Endothelial cell of umbilical vein (primary cell): Measurements from ENCODE around the gene GDI1. TPM values are rescaled to one million over a fixed set of nuclear protein-coding genes. Genes with fewer than 3 reads are reported as not detected.

Source experiments
- BruUV-seq: library from RNA; stranded (reverse); fragments of 400-500 nt; replicated peaks from 2 replicates; lab custom pipeline; 2021; lab: Mats Ljungman, UMichigan
- CTCF ChIA-PET: fragments of 300-600, 350-600 bp; sonication (Branson Sonifier 250); formaldehyde crosslinking; loops from one replicate; lab custom pipeline; 2021; ENCODE audit warnings: antibody characterized with exemption, inconsistent platforms; lab: Charles Lee
- POLR2A ChIA-PET: fragments of 300-600, 350-600 bp; sonication (Branson Sonifier 250); formaldehyde crosslinking; loops from one replicate; lab custom pipeline; 2021; ENCODE audit warnings: antibody characterized with exemption, inconsistent platforms; lab: Charles Lee
- DNase-seq: peaks from one replicate; pipeline ENCODE4 v3.0.0-alpha.2; 2011; ENCODE audit warnings: low read depth, low spot score
- FAIRE-seq: peaks from 2 replicates; lab custom pipeline; 2011; peaks lifted over from hg19 to GRCh38; lab: Jason Lieb, UNC
- H2AFZ ChIP-seq: 2 replicates; pipeline ENCODE4 v1.6.0; 2012; ENCODE audit warnings: low read depth, low read length, control low read depth, inconsistent platforms
- H3K27ac ChIP-seq: 2 replicates; pipeline ENCODE4 v1.5.1; 2011; ENCODE audit warnings: low read depth, mild to moderate bottlenecking, control low read depth, low read length, moderate library complexity; ENCODE audit not compliant: insufficient read depth
- H3K27me3 ChIP-seq, 2 experiments: 2 replicates each; pipeline versions ENCODE4 v1.6.0 to v1.6.1; 2011; ENCODE audit warnings: low read length in 2 of 2, mixed read lengths in 1 of 2; ENCODE audit not compliant: control insufficient read depth in 2 of 2, insufficient read depth in 2 of 2
- H3K36me3 ChIP-seq, 2 experiments: 2 replicates in 1 of 2; 3 replicates in 1 of 2; pipeline ENCODE4 v1.5.1; 2011; ENCODE audit warnings: low read length in 2 of 2, mild to moderate bottlenecking in 1 of 2, moderate library complexity in 1 of 2; ENCODE audit not compliant: control insufficient read depth in 2 of 2, insufficient read depth in 2 of 2; ENCODE audit errors: extremely low read depth in 1 of 2
- H3K4me1 ChIP-seq: 3 replicates; pipeline ENCODE4 v1.5.1; 2011; ENCODE audit warnings: mild to moderate bottlenecking, low read length; ENCODE audit not compliant: control insufficient read depth, insufficient read depth; ENCODE audit errors: extremely low read depth
- H3K4me2 ChIP-seq: 2 replicates; pipeline ENCODE4 v1.6.1; 2011; ENCODE audit warnings: low read length, control low read depth, mixed read lengths; ENCODE audit not compliant: insufficient read depth
- H3K4me3 ChIP-seq, 3 experiments: fragments of 200-600 bp in 1 of 3; sonication (generic), shearing (Covaris generic) in 1 of 3; replicated peaks in 1 of 3; 2 replicates each; pipeline ENCODE4 v1.5.1; 2011 to 2016; ENCODE audit warnings: control low read depth in 3 of 3, low read length in 3 of 3, mild to moderate bottlenecking in 2 of 3, inconsistent platforms in 1 of 3, low read depth in 1 of 3, moderate library complexity in 1 of 3; ENCODE audit not compliant: insufficient read depth in 1 of 3
- H3K79me2 ChIP-seq: 2 replicates; pipeline ENCODE4 v1.6.0; 2012; ENCODE audit warnings: low read length, inconsistent platforms; ENCODE audit not compliant: control insufficient read depth, insufficient read depth
- H3K9ac ChIP-seq: replicated peaks from 2 replicates; pipeline ENCODE3; 2011; ENCODE audit warnings: low read length, control low read depth; ENCODE audit not compliant: insufficient read depth; ENCODE audit errors: extremely low read depth
- H3K9me1 ChIP-seq: replicated peaks from 3 replicates; pipeline ENCODE4 v1.6.0; 2011; ENCODE audit warnings: mild to moderate bottlenecking, low read length; ENCODE audit not compliant: control insufficient read depth, insufficient read depth; ENCODE audit errors: extremely low read depth
- H3K9me3 ChIP-seq: replicated peaks from 2 replicates; pipeline ENCODE4 v1.5.1; 2012; ENCODE audit warnings: low read length, inconsistent platforms; ENCODE audit not compliant: control insufficient read depth, insufficient read depth
- H4K20me1 ChIP-seq: replicated peaks from 2 replicates; pipeline ENCODE3; 2011; ENCODE audit warnings: mild to moderate bottlenecking, low read length; ENCODE audit not compliant: control insufficient read depth, insufficient read depth; ENCODE audit errors: extremely low read depth
- EZH2 ChIP-seq: IDR thresholded peaks from 2 replicates; pipeline ENCODE4 v1.6.1; 2012; ENCODE audit warnings: borderline replicate concordance, low read depth, mild to moderate bottlenecking, moderate library complexity, low read length, inconsistent platforms; ENCODE audit not compliant: severe bottlenecking
- FOS ChIP-seq: IDR thresholded peaks from 2 replicates; pipeline ENCODE4 v1.6.1; 2011; ENCODE audit warnings: mild to moderate bottlenecking, low read length, moderate library complexity, borderline replicate concordance; ENCODE audit not compliant: insufficient read depth
- GATA2 ChIP-seq: IDR thresholded peaks from 2 replicates; pipeline ENCODE4 v1.7.0; 2011; ENCODE audit warnings: low read depth, mild to moderate bottlenecking, moderate library complexity, mixed read lengths, low read length; ENCODE audit not compliant: insufficient read length, insufficient read depth
- JUN ChIP-seq: IDR thresholded peaks from 2 replicates; pipeline ENCODE4 v1.6.1; 2011; ENCODE audit warnings: borderline replicate concordance, low read depth; ENCODE audit not compliant: insufficient read length, insufficient read depth
- MYC ChIP-seq: IDR thresholded peaks from one replicate; pipeline ENCODE4 v1.6.1; 2011; ENCODE audit warnings: mild to moderate bottlenecking, low read depth, low read length
- POLR2A ChIP-seq: IDR thresholded peaks from 2 replicates; pipeline ENCODE4 v1.6.1; 2012; ENCODE audit warnings: low read depth, mild to moderate bottlenecking, control low read depth, low read length
- POLR2AphosphoS5 ChIP-seq: IDR thresholded peaks from 2 replicates; pipeline ENCODE4 v1.6.1; 2012; ENCODE audit warnings: low read depth, mild to moderate bottlenecking, control low read depth, low read length, moderate library complexity; ENCODE audit not compliant: insufficient read depth
- dilution Hi-C: fragments of 300-500 bp; cut with MboI; formaldehyde crosslinking; loops from one replicate; pipeline ENCODE4 v1.15.0; 2019; ENCODE audit warnings: low sequenced_read_pairs; ENCODE audit not compliant: extremely low pct_ligation_motif_present
- intact Hi-C: fragments of 100-400 bp; cut with micrococcal nuclease; formaldehyde crosslinking; loops from one replicate; pipeline ENCODE4 v1.10.0; 2022
- polyA plus RNA-seq, 4 experiments: library from polyadenylated mRNA; depleted of rRNA in 3 of 4; stranded (reverse) in 3 of 4; unstranded in 1 of 4; fragments of >200 nt; gene quantifications; 2 replicates each; pipeline versions ENCODE4 v1.2.1 to v1.2.3, GENCODE V29; 2011 to 2012; ENCODE audit warnings: missing spikeins in 1 of 4
- total RNA-seq: library from RNA; stranded (reverse); gene quantifications from 2 replicates; pipeline ENCODE4 v1.2.3, GENCODE V29; 2021
- TF ChIP-seq, protein P1 (sequence below), 2 donors: IDR thresholded peaks; 1 replicate in 1 of 2; 2 replicates in 1 of 2; pipeline ENCODE4 v1.5.1; 2011; ENCODE audit warnings: low read length in 2 of 2, mild to moderate bottlenecking in 2 of 2, moderate library complexity in 2 of 2, control low read depth in 1 of 2, inconsistent platforms in 1 of 2, low read depth in 1 of 2; ENCODE audit not compliant: insufficient read depth in 1 of 2; ENCODE audit errors: extremely low read depth in 1 of 2
- TF ChIP-seq, protein P2 (sequence below): IDR thresholded peaks from 2 replicates; pipeline ENCODE4 v1.6.1; 2011; ENCODE audit not compliant: insufficient read depth, insufficient read length

GDI1 gene
- total and polyA plus RNA-seq, 2 donors (not counting 3 experiments of a cell fraction or from before 2014, with no cell fraction given), result 128 to 247 TPM

- POLR2A ChIA-PET, result no interaction called here
- intact Hi-C loops, result no loop called here
- no peak overlapping the region for H3K27ac ChIP-seq
Observed at GRCh38 chrX:154463611-154464220, 26.8 kb downstream of the GDI1 start.

More at GRCh38 chrX:154463611-154464220, 26.8 kb downstream of the GDI1 start:
- DNase-seq, result no peak
- dilution Hi-C loops, result no loop called here
- Histone ChIP-seq H3K27me3 (no peaks in the 10 kb centered on the region), H3K4me3 (no peak overlapping the region), H3K4me2 (no peak overlapping the region), H3K4me1 (peaks cover 7% of the 10 kb centered on the region), H3K36me3 (peaks cover 0 to 37% of the 10 kb centered on the region in 2 experiments), H2AFZ (no peak overlapping the region), H4K20me1 (no peaks in the 10 kb centered on the region), H3K9me3 (no peaks in the 10 kb centered on the region), H3K9ac (no peak overlapping the region), H3K79me2 (peaks cover 20% of the 10 kb centered on the region), H3K9me1 (no peaks in the 10 kb centered on the region)
- no peak for FAIRE-seq
- CTCF ChIA-PET, result interaction anchor here (0.7 kb wide), 1 partner anchor 10 kb away, joined by 3 read pairs; no protein-coding TSS in a partner anchor
- no peak for TF ChIP-seq GATA2
- no peak for TF ChIP-seq EZH2
- TF ChIP-seq POLR2A, result no peak
- no peak for TF ChIP-seq FOS
- no peak for TF ChIP-seq JUN
- no peak for TF ChIP-seq MYC
- TF ChIP-seq, protein P1, sequence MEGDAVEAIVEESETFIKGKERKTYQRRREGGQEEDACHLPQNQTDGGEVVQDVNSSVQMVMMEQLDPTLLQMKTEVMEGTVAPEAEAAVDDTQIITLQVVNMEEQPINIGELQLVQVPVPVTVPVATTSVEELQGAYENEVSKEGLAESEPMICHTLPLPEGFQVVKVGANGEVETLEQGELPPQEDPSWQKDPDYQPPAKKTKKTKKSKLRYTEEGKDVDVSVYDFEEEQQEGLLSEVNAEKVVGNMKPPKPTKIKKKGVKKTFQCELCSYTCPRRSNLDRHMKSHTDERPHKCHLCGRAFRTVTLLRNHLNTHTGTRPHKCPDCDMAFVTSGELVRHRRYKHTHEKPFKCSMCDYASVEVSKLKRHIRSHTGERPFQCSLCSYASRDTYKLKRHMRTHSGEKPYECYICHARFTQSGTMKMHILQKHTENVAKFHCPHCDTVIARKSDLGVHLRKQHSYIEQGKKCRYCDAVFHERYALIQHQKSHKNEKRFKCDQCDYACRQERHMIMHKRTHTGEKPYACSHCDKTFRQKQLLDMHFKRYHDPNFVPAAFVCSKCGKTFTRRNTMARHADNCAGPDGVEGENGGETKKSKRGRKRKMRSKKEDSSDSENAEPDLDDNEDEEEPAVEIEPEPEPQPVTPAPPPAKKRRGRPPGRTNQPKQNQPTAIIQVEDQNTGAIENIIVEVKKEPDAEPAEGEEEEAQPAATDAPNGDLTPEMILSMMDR (IDR thresholded peaks at IDR 0.05; ENCODE audit: extremely low read depth in 1 of 2, insufficient read depth in 1 of 2, low read depth in 1 of 2, low read length in 2 of 2), result no peak
- TF ChIP-seq, protein P2, sequence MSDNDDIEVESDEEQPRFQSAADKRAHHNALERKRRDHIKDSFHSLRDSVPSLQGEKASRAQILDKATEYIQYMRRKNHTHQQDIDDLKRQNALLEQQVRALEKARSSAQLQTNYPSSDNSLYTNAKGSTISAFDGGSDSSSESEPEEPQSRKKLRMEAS, result no peak
- no peak for TF ChIP-seq POLR2AphosphoS5
- BruUV-seq, result no TSS peak
